HepG2 (cell line): ENCODE measurements around the gene PDE4D. TPM values are rescaled to one million over a fixed set of nuclear protein-coding genes. Genes with fewer than 3 reads are reported as not detected.

Source experiments
- ATAC-seq: fragments of 200-7000 bp; cut with Tn5 transposase; 3 replicates; pipeline ENCODE4 v1.9.1; 2020; ENCODE audit warnings: mild to moderate bottlenecking, moderate library complexity
- BruUV-seq: library from RNA; stranded (reverse); fragments of 400-500 nt; replicated peaks from 2 replicates; lab custom pipeline; 2021; lab: Mats Ljungman, UMichigan
- CTCF ChIA-PET: fragments of 300-600 bp; formaldehyde crosslinking; extraction: SDS; loops from one replicate; lab custom pipeline; 2021; ENCODE audit warnings: low total read pairs, inconsistent platforms, low intra/inter-chr PET ratio; lab: Yijun Ruan, JAX
- POLR2A ChIA-PET: fragments of 350-600 bp; sonication (Branson Sonifier 250); formaldehyde crosslinking; loops from one replicate; lab custom pipeline; 2020; ENCODE audit warnings: antibody characterized with exemption, inconsistent platforms; lab: Yijun Ruan, JAX
- DNase-seq: peaks from one replicate; pipeline ENCODE4 v3.0.0-alpha.2; 2015; ENCODE audit warnings: low spot score
- FAIRE-seq: peaks from 3 replicates; lab custom pipeline; 2011; peaks lifted over from hg19 to GRCh38; lab: Jason Lieb, UNC
- H2AFZ ChIP-seq: one replicate; pipeline ENCODE4 v1.6.1; 2011; ENCODE audit warnings: low read length, inconsistent platforms
- H3K27ac ChIP-seq: fragments of 300-600 bp; 3 replicates; pipeline ENCODE4 v1.8.0; 2011; ENCODE audit warnings: mixed run types, mild to moderate bottlenecking, mixed read lengths, low read length, inconsistent platforms; ENCODE audit not compliant: insufficient read depth; ENCODE audit errors: extremely low read length
- H3K27me3 ChIP-seq, 2 experiments: fragments of 200-600 bp in 1 of 2; 2 replicates in 1 of 2; 3 replicates in 1 of 2; pipeline versions ENCODE4 v1.6.0 to v1.8.0; 2011; ENCODE audit warnings: low read length in 2 of 2, mild to moderate bottlenecking in 2 of 2, moderate library complexity in 2 of 2, inconsistent platforms in 1 of 2; ENCODE audit not compliant: insufficient read depth in 2 of 2, control insufficient read depth in 1 of 2
- H3K36me3 ChIP-seq, 2 experiments: fragments of 200-600 bp in 1 of 2; replicated peaks in 1 of 2; 2 replicates in 1 of 2; 3 replicates in 1 of 2; pipeline versions ENCODE4 v1.5.1 to v1.8.0; 2011; ENCODE audit warnings: low read length in 2 of 2, inconsistent platforms in 1 of 2; ENCODE audit not compliant: insufficient read depth in 2 of 2, control insufficient read depth in 1 of 2
- H3K4me1 ChIP-seq: 2 replicates; pipeline ENCODE4 v1.5.1; 2012; ENCODE audit warnings: low read length, inconsistent platforms; ENCODE audit not compliant: insufficient read depth
- H3K4me2 ChIP-seq: 2 replicates; pipeline ENCODE4 v1.6.0; 2011; ENCODE audit warnings: low read depth, low read length, inconsistent platforms
- H3K4me3 ChIP-seq, 3 experiments: fragments of 200-600 bp in 1 of 3; sonication (generic), shearing (Covaris generic) in 1 of 3; replicated peaks in 1 of 3; 2 replicates each; pipeline ENCODE4 v1.5.1; 2011 to 2016; ENCODE audit warnings: low read length in 3 of 3, inconsistent platforms in 2 of 3, low read depth in 2 of 3, mild to moderate bottlenecking in 2 of 3, control low read depth in 1 of 3, mixed read lengths in 1 of 3; ENCODE audit not compliant: insufficient read depth in 1 of 3
- H3K79me2 ChIP-seq: one replicate; pipeline ENCODE4 v1.6.1; 2011; ENCODE audit warnings: low read length, inconsistent platforms; ENCODE audit not compliant: insufficient read depth
- H3K9ac ChIP-seq: 2 replicates; pipeline ENCODE4 v1.6.0; 2011; ENCODE audit warnings: mild to moderate bottlenecking, low read depth, low read length, inconsistent platforms; ENCODE audit not compliant: insufficient read depth
- H3K9me3 ChIP-seq: 2 replicates; pipeline ENCODE4 v1.5.1; 2012; ENCODE audit warnings: mild to moderate bottlenecking, low read length
- H4K20me1 ChIP-seq: 2 replicates; pipeline ENCODE4 v1.6.0; 2011; ENCODE audit warnings: inconsistent platforms, mild to moderate bottlenecking, low read length, moderate library complexity; ENCODE audit not compliant: insufficient read depth
- BRCA1 ChIP-seq: sonication (generic); formaldehyde crosslinking; IDR thresholded peaks from 2 replicates; pipeline ENCODE4 v1.4.0; 2020; ENCODE audit warnings: missing genetic modification reagents
- ELF4 ChIP-seq: sonication (generic); formaldehyde crosslinking; IDR thresholded peaks from 2 replicates; pipeline ENCODE4 v1.5.0; 2020; ENCODE audit warnings: missing genetic modification reagents, mild to moderate bottlenecking, moderate library complexity, borderline replicate concordance
- HNF4A ChIP-seq: sonication (generic); formaldehyde crosslinking; IDR thresholded peaks from 2 replicates; pipeline ENCODE4 v1.4.0; 2020; ENCODE audit warnings: missing genetic modification reagents
- JDP2 ChIP-seq: sonication (generic); formaldehyde crosslinking; IDR thresholded peaks from 2 replicates; pipeline ENCODE4 v1.8.1; 2022; ENCODE audit warnings: missing genetic modification reagents, borderline replicate concordance
- SRY ChIP-seq: sonication (generic); formaldehyde crosslinking; IDR thresholded peaks from 2 replicates; pipeline ENCODE4 v1.8.0; 2022; ENCODE audit warnings: mild to moderate bottlenecking, missing genetic modification reagents
- YEATS2 ChIP-seq: sonication (generic); formaldehyde crosslinking; IDR thresholded peaks from 2 replicates; pipeline ENCODE4 v1.4.0; 2020; ENCODE audit warnings: missing genetic modification reagents, borderline replicate concordance
- ZKSCAN5 ChIP-seq: sonication (generic); formaldehyde crosslinking; IDR thresholded peaks from 2 replicates; pipeline ENCODE4 v1.5.1; 2020; ENCODE audit warnings: mild to moderate bottlenecking, missing genetic modification reagents
- ZMYM2 ChIP-seq: sonication (generic); formaldehyde crosslinking; IDR thresholded peaks from 2 replicates; pipeline ENCODE4 v1.8.0; 2022; ENCODE audit warnings: mild to moderate bottlenecking, missing genetic modification reagents
- ZNF337 ChIP-seq: sonication (generic); formaldehyde crosslinking; IDR thresholded peaks from 2 replicates; pipeline ENCODE4 v1.5.1; 2020; ENCODE audit warnings: missing genetic modification reagents, low read depth, mild to moderate bottlenecking, borderline replicate concordance
- ZNF781 ChIP-seq: sonication (generic); formaldehyde crosslinking; IDR thresholded peaks from 2 replicates; pipeline ENCODE4 v1.5.1; 2020; ENCODE audit warnings: borderline replicate concordance, mild to moderate bottlenecking, missing genetic modification reagents; ENCODE audit errors: not compliant biosample characterization
- WGBS: methylation state at CpG from one replicate; pipeline ENCODE4 v1.1.6; 2017; ENCODE audit warnings: low lambda C conversion rate; 5-methylcytosine and 5-hydroxymethylcytosine counted together
- in situ Hi-C: cut with HindIII; loops from 2 replicates; pipeline ENCODE4 v1.10.0; 2017; ENCODE audit warnings: low pct_unique_long_range_greater_than_20kb; ENCODE audit not compliant: extremely low pct_ligation_motif_present
- intact Hi-C: fragments of 100-400 bp; cut with micrococcal nuclease; formaldehyde crosslinking; loops from one replicate; pipeline ENCODE4 v1.10.0; 2022; ENCODE audit not compliant: unreplicated experiment
- polyA plus RNA-seq, 8 experiments: library from polyadenylated mRNA; depleted of rRNA in 3 of 8; stranded (reverse) in 7 of 8; unstranded in 1 of 8; fragments of >200 nt; fragmentation: Illumina TruSeq in 4 of 8; extraction: Trizol in 4 of 8; gene quantifications; 2 replicates each; pipeline versions ENCODE4 v1.2.1 to v1.2.3, GENCODE V29; 2011 to 2016; ENCODE audit warnings: low read depth in 4 of 8, missing spikeins in 1 of 8, mixed read lengths in 1 of 8; ENCODE audit not compliant: insufficient read depth in 1 of 8
- total RNA-seq, 5 experiments: library from RNA; depleted of rRNA; stranded (reverse); fragments of >200 nt; fragmentation: Illumina TruSeq; extraction: Trizol; gene quantifications; 2 replicates each; pipeline ENCODE4 v1.2.3, GENCODE V29; 2016; ENCODE audit warnings: low read depth in 1 of 5
- TF ChIP-seq, protein P1 (sequence below): sonication (generic); formaldehyde crosslinking; IDR thresholded peaks from 2 replicates; pipeline ENCODE4 v1.4.0; 2020; ENCODE audit warnings: low read depth, missing genetic modification reagents

PDE4D gene
- total and polyA plus RNA-seq, 2 of the 13 experiments (the other 11 are each of a cell fraction or from before 2014, with no cell fraction given), result 7.0 to 12.2 TPM

DNA sequence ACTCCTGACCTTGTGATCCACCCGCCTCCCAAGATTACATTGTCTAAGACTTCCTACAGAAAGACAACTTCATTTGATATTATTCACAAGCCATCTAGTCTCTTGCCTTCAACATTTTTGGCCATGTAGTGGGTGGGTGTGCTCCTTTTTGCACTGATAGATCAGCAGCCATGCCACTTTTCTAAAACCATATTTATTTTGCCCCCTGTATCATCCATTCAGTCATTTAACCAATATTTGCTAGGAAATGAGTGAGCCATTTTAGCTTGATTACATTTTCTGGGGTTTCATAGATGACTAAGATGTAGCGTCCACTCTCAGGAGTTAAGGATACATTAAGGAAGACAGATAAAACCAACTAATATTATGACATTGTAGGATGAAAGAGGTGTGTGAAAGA is 755.0 kb downstream of the PDE4D start:
- no peaks in the 10 kb centered on the region for H3K9me3 ChIP-seq
- WGBS, result 61% methylated on average over 2 of the region's 2 CpGs
- BruUV-seq, result no TSS peak
- H3K79me2 ChIP-seq, result no peaks in the 10 kb centered on the region
- H4K20me1 ChIP-seq, result no peaks in the 10 kb centered on the region
- intact Hi-C loops (no loop called here), in situ Hi-C loops (no loop called here)
- H3K4me1 ChIP-seq, result no peaks in the 10 kb centered on the region
- ChIA-PET CTCF (no interaction called here), POLR2A (no interaction called here)
- H3K27ac ChIP-seq, result no peak overlapping the region
- ATAC-seq (no peak), FAIRE-seq (no peak), DNase-seq (no peak)
- no peak overlapping the region for H3K4me3 ChIP-seq
- no peaks in the 10 kb centered on the region; a peak in 1 of 5 replicates for H3K27me3 ChIP-seq
- H3K36me3 ChIP-seq, result no peaks in the 10 kb centered on the region
- no peak overlapping the region for H3K4me2 ChIP-seq
- no peak for TF ChIP-seq SRY
- TF ChIP-seq ELF4 (CRISPR knock-in tag), result no peak
- no peak overlapping the region for H2AFZ ChIP-seq
- no peak overlapping the region for H3K9ac ChIP-seq

GRCh38 chr5:59137846-59138245 is 755.7 kb downstream of the PDE4D start:
- no peak for FAIRE-seq
- no peaks in the 10 kb centered on the region for H3K4me1 ChIP-seq

More at GRCh38 chr5:59137846-59138245, 755.7 kb downstream of the PDE4D start:
- Histone ChIP-seq H3K4me2 (no peak overlapping the region), H3K4me3 (no peak overlapping the region), H2AFZ (no peak overlapping the region), H3K27me3 (no peaks in the 10 kb centered on the region; a peak in 1 of 5 replicates), H3K9me3 (no peaks in the 10 kb centered on the region), H3K27ac (no peak overlapping the region), H3K79me2 (no peaks in the 10 kb centered on the region), H4K20me1 (no peaks in the 10 kb centered on the region), H3K9ac (no peak overlapping the region), H3K36me3 (no peaks in the 10 kb centered on the region)
- TF ChIP-seq, protein P1, sequence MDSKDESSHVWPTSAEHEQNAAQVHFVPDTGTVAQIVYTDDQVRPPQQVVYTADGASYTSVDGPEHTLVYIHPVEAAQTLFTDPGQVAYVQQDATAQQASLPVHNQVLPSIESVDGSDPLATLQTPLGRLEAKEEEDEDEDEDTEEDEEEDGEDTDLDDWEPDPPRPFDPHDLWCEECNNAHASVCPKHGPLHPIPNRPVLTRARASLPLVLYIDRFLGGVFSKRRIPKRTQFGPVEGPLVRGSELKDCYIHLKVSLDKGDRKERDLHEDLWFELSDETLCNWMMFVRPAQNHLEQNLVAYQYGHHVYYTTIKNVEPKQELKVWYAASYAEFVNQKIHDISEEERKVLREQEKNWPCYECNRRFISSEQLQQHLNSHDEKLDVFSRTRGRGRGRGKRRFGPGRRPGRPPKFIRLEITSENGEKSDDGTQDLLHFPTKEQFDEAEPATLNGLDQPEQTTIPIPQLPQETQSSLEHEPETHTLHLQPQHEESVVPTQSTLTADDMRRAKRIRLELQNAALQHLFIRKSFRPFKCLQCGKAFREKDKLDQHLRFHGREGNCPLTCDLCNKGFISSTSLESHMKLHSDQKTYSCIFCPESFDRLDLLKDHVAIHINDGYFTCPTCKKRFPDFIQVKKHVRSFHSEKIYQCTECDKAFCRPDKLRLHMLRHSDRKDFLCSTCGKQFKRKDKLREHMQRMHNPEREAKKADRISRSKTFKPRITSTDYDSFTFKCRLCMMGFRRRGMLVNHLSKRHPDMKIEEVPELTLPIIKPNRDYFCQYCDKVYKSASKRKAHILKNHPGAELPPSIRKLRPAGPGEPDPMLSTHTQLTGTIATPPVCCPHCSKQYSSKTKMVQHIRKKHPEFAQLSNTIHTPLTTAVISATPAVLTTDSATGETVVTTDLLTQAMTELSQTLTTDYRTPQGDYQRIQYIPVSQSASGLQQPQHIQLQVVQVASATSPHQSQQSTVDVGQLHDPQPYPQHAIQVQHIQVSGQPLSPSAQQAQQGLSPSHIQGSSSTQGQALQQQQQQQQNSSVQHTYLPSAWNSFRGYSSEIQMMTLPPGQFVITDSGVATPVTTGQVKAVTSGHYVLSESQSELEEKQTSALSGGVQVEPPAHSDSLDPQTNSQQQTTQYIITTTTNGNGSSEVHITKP (CRISPR knock-in tag), result no peak
- TF ChIP-seq YEATS2 (no peak), ZKSCAN5 (no peak), HNF4A (CRISPR knock-in tag) (no peak), ZNF337 (no peak), ZMYM2 (CRISPR knock-in tag) (no peak), BRCA1 (CRISPR knock-in tag) (no peak), JDP2 (CRISPR knock-in tag) (no peak), ZNF781 (CRISPR knock-in tag) (no peak)
- ATAC-seq, result no peak
- no TSS peak for BruUV-seq
- intact Hi-C loops, result no loop called here
- CTCF ChIA-PET, result no interaction called here
- WGBS, result 27% methylated on average over 2 of the region's 2 CpGs
- no peak for DNase-seq
- POLR2A ChIA-PET, result no interaction called here
- in situ Hi-C loops, result no loop called here
